B cell (primary cell): ENCODE measurements around the gene ATF3. TPM values are rescaled to one million over a fixed set of nuclear protein-coding genes. Genes with fewer than 3 reads are reported as not detected.

ENCODE experiments used
- ATAC-seq: fragments of 200-7000 bp; cut with Tn5 transposase; one replicate; pipeline ENCODE4 v1.10.0; 2021; ENCODE audit warnings: low read depth, mild to moderate bottlenecking, moderate number of reproducible peaks, moderate library complexity
- CTCF ChIA-PET: fragments of 350-600 bp; sonication (Branson Sonifier 250); formaldehyde crosslinking; loops from one replicate; lab custom pipeline; 2021; ENCODE audit warnings: antibody characterized with exemption, inconsistent platforms; lab: Charles Lee
- POLR2A ChIA-PET: fragments of 350-600 bp; sonication (Branson Sonifier 250); formaldehyde crosslinking; loops from one replicate; lab custom pipeline; 2021; ENCODE audit warnings: antibody characterized with exemption; lab: Charles Lee
- DNase-seq: peaks from one replicate; pipeline ENCODE4 v3.0.0; 2013
- H2AFZ ChIP-seq: 2 replicates; pipeline ENCODE4 v1.6.1; 2012; ENCODE audit warnings: mild to moderate bottlenecking, low read depth, low read length; ENCODE audit not compliant: insufficient read depth, poor library complexity, severe bottlenecking
- H3K27ac ChIP-seq, 2 donors: 1 replicate in 1 of 2; 2 replicates in 1 of 2; pipeline ENCODE4 v1.5.1; 2012 to 2013; ENCODE audit warnings: low read length in 2 of 2, mild to moderate bottlenecking in 2 of 2, moderate library complexity in 1 of 2
- H3K27me3 ChIP-seq, 4 experiments: fragments of 200-600 bp in 1 of 4; sonication (generic) in 1 of 4; replicated peaks in 1 of 4; 1 replicate in 2 of 4; 2 replicates in 2 of 4; pipeline versions ENCODE4 v1.6.1 to v1.7.0; 2013 to 2016; ENCODE audit warnings: low read length in 3 of 4, mild to moderate bottlenecking in 2 of 4, mixed read lengths in 1 of 4, moderate library complexity in 1 of 4; ENCODE audit not compliant: insufficient read depth in 4 of 4, control insufficient read depth in 3 of 4; ENCODE audit errors: control extremely low read depth in 1 of 4
- H3K36me3 ChIP-seq, 2 experiments: replicated peaks in 1 of 2; 1 replicate in 1 of 2; 2 replicates in 1 of 2; pipeline versions ENCODE4 v1.6.1 to v1.7.1; 2013; ENCODE audit warnings: low read length in 1 of 2; ENCODE audit not compliant: insufficient read depth in 2 of 2, control insufficient read depth in 1 of 2; ENCODE audit errors: control extremely low read depth in 1 of 2, extremely low read depth in 1 of 2
- H3K4me1 ChIP-seq, 2 donors: fragments of 200-600 bp in 1 of 2; sonication (generic) in 1 of 2; 1 replicate in 1 of 2; 2 replicates in 1 of 2; pipeline versions ENCODE4 v1.5.1 to v1.6.1; 2013 to 2017; ENCODE audit warnings: low read length in 2 of 2; ENCODE audit not compliant: control insufficient read depth in 2 of 2, insufficient read depth in 2 of 2
- H3K4me2 ChIP-seq: replicated peaks from 2 replicates; pipeline ENCODE3; 2012; ENCODE audit warnings: mild to moderate bottlenecking, low read depth, low read length; ENCODE audit not compliant: poor library complexity, severe bottlenecking
- H3K4me3 ChIP-seq, 5 experiments: fragments of 200-600 bp in 1 of 5; sonication (generic) in 1 of 5; 1 replicate in 3 of 5; 2 replicates in 2 of 5; pipeline versions ENCODE4 v1.5.1 to v1.7.0; 2011 to 2016; ENCODE audit warnings: low read length in 4 of 5, mild to moderate bottlenecking in 4 of 5, low read depth in 2 of 5, control low read depth in 1 of 5, moderate library complexity in 1 of 5; ENCODE audit not compliant: insufficient read depth in 1 of 5; ENCODE audit errors: control extremely low read depth in 1 of 5, extremely low read depth in 1 of 5
- H3K79me2 ChIP-seq: fragments of 200-600 bp; sonication (generic); one replicate; pipeline ENCODE4 v1.6.0; 2016; ENCODE audit warnings: low read length; ENCODE audit not compliant: control insufficient read depth, insufficient read depth
- H3K9ac ChIP-seq: fragments of 200-600 bp; sonication (generic); 2 replicates; pipeline ENCODE4 v1.6.1; 2017; ENCODE audit warnings: mild to moderate bottlenecking, low read length, moderate library complexity
- H3K9me3 ChIP-seq, 3 donors: one replicate each; pipeline versions ENCODE4 v1.6.1 to v1.7.1; 2013; ENCODE audit warnings: low read length in 2 of 3; ENCODE audit not compliant: control insufficient read depth in 2 of 3, insufficient read depth in 1 of 3; ENCODE audit errors: control extremely low read depth in 1 of 3
- H4K20me1 ChIP-seq: 2 replicates; pipeline ENCODE4 v1.6.0; 2012; ENCODE audit warnings: mild to moderate bottlenecking, low read length; ENCODE audit not compliant: insufficient read depth, control insufficient read depth, poor library complexity, severe bottlenecking
- H3K27ac Mint-ChIP-seq: one replicate; pipeline ENCODE4 v1.8.0; 2021; ENCODE audit warnings: mixed read lengths
- H3K27me3 Mint-ChIP-seq: one replicate; pipeline ENCODE4 v1.8.0; 2021; ENCODE audit warnings: mixed read lengths
- H3K4me1 Mint-ChIP-seq: one replicate; pipeline ENCODE4 v1.8.0; 2021; ENCODE audit warnings: mixed read lengths
- H3K4me3 Mint-ChIP-seq: one replicate; pipeline ENCODE4 v1.8.0; 2021; ENCODE audit warnings: mixed read lengths
- H3K9me3 Mint-ChIP-seq: one replicate; pipeline ENCODE4 v1.8.0; 2022; ENCODE audit warnings: mixed read lengths; ENCODE audit not compliant: insufficient read depth
- CTCF ChIP-seq: fragments of 200-600 bp; IDR thresholded peaks from one replicate; pipeline ENCODE4 v1.8.0; 2022; ENCODE audit warnings: antibody characterized with exemption, mild to moderate bottlenecking
- EZH2 ChIP-seq: IDR thresholded peaks from 2 replicates; pipeline ENCODE4 v1.6.1; 2012; ENCODE audit warnings: borderline replicate concordance, low read depth, mild to moderate bottlenecking, moderate library complexity, low read length; ENCODE audit not compliant: insufficient read depth, poor library complexity, severe bottlenecking
- WGBS: methylation state at CpG from one replicate; pipeline ENCODE4 v1.1.5; 2013; ENCODE audit warnings: missing lambda C conversion rate; ENCODE audit not compliant: insufficient coverage; 5-methylcytosine and 5-hydroxymethylcytosine counted together
- intact Hi-C: fragments of 100-400 bp; cut with micrococcal nuclease; formaldehyde crosslinking; loops from one replicate; pipeline ENCODE4 v1.10.0; 2022
- polyA plus RNA-seq: library from polyadenylated mRNA; depleted of rRNA; stranded (reverse); fragments of >200 nt; gene quantifications from 2 replicates; pipeline ENCODE4 v1.2.3, GENCODE V29; 2012
- total RNA-seq, 2 donors: library from RNA; stranded (reverse); fragments of 120-200 nt in 1 of 2; gene quantifications; 1 replicate in 1 of 2; 2 replicates in 1 of 2; pipeline versions ENCODE4 v1.2.3 to v1.2.4, GENCODE V29; 2013 to 2022

ATF3 gene
- total and polyA plus RNA-seq, 2 donors (not counting 1 experiment from before 2014, with no cell fraction given), result 4.5 to 42.3 TPM

- Mint-ChIP-seq H3K27me3 (peaks cover 4% of the 10 kb centered on the region), H3K4me1 (peaks cover 22% of the 10 kb centered on the region), H3K4me3 (peak overlapping the region; percentile 11), H3K27ac (no peak overlapping the region), H3K9me3 (no peaks in the 10 kb centered on the region)
- DNase-seq (no peak), ATAC-seq (no peak)
- CTCF ChIA-PET, result no interaction called here
- intact Hi-C loops, result loop anchor here (5.0 kb wide), 1 partner anchor 88 kb away; no protein-coding TSS in a partner anchor
- H3K27me3 ChIP-seq, result no peaks in the 10 kb centered on the region
- no peak overlapping the region for H3K9ac ChIP-seq
- TF ChIP-seq CTCF (no peak), EZH2 (no peak)
- H3K27ac ChIP-seq, result no peak overlapping the region
- no peak overlapping the region for H3K4me3 ChIP-seq
- no peaks in the 10 kb centered on the region for H3K36me3 ChIP-seq
- no peaks in the 10 kb centered on the region for H4K20me1 ChIP-seq
- peaks cover 0 to 6% (median 0%) of the 10 kb centered on the region in 3 donors for H3K9me3 ChIP-seq
- no CpG with 5 or more reads among the region's 4 CpGs for WGBS
- H2AFZ ChIP-seq, result no peak overlapping the region
- H3K4me2 ChIP-seq, result no peak overlapping the region
- H3K79me2 ChIP-seq, result no peaks in the 10 kb centered on the region
- POLR2A ChIA-PET, result no interaction called here
- H3K4me1 ChIP-seq, result peaks cover 5 to 14% of the 10 kb centered on the region in 2 donors
Measured at GRCh38 chr1:212565079-212565478, 43.5 kb upstream of the ATF3 start.

GRCh38 chr1:212565571-212566305 is 42.8 kb upstream of the ATF3 start:
- TF ChIP-seq EZH2, result no peak
- no peak for TF ChIP-seq CTCF
- peaks cover 21% of the 10 kb centered on the region for H3K4me1 Mint-ChIP-seq
- peaks cover 5 to 14% of the 10 kb centered on the region in 2 donors for H3K4me1 ChIP-seq
- H3K27me3 ChIP-seq, result no peaks in the 10 kb centered on the region
- no peak for ATAC-seq
- H3K4me2 ChIP-seq, result no peak overlapping the region
- no peak overlapping the region for H3K27ac ChIP-seq
- intact Hi-C loops, result loop anchor here (2.0 to 5.0 kb wide), 2 partner anchors 43 to 88 kb away; partner anchors contain the start of gene ATF3
- peaks cover 0 to 6% (median 0%) of the 10 kb centered on the region in 3 donors for H3K9me3 ChIP-seq
- 89% methylated on average over 6 of the region's 6 CpGs for WGBS
- H3K9ac ChIP-seq, result no peak overlapping the region
- H3K36me3 ChIP-seq, result no peaks in the 10 kb centered on the region
- DNase-seq, result no peak
- H3K79me2 ChIP-seq, result no peaks in the 10 kb centered on the region
- H2AFZ ChIP-seq, result peak overlapping the region; percentile 69
- H4K20me1 ChIP-seq, result no peaks in the 10 kb centered on the region
- H3K27ac Mint-ChIP-seq, result peak overlapping the region; percentile 7
- ChIA-PET POLR2A (no interaction called here), CTCF (interaction anchor here (1.2 to 2.6 kb wide), 2 partner anchors 88 to 99 kb away, joined by 3 to 9 read pairs; no protein-coding TSS in a partner anchor)
- peaks cover 6% of the 10 kb centered on the region for H3K27me3 Mint-ChIP-seq
- no peak overlapping the region for H3K4me3 ChIP-seq
- no peaks in the 10 kb centered on the region for H3K9me3 Mint-ChIP-seq
- peak overlapping the region; percentile 90 for H3K4me3 Mint-ChIP-seq
